H1 (cell line): ENCODE measurements around the gene CA5A.

Experiments used
- CTCF ChIP-seq, 3 experiments: IDR thresholded peaks; 1 replicate in 2 of 3; 2 replicates in 1 of 3; pipeline versions ENCODE4 v1.5.1 to v1.6.1; 2011; ENCODE audit warnings: low read length in 3 of 3, mild to moderate bottlenecking in 3 of 3, inconsistent platforms in 2 of 3, low read depth in 1 of 3, moderate library complexity in 1 of 3; ENCODE audit not compliant: insufficient read depth in 1 of 3; ENCODE audit errors: control extremely low read depth in 1 of 3
- KDM1A ChIP-seq: fragments of 200-600, 300-600 bp; sonication (generic); IDR thresholded peaks from 2 replicates; pipeline ENCODE4 v1.7.1; 2016; ENCODE audit warnings: mild to moderate bottlenecking, low read length, borderline replicate concordance

GRCh38 chr16:87949071-87949744 lies 12.9 kb upstream of the CA5A start:
- TF ChIP-seq KDM1A (no peak), CTCF (IDR thresholded peaks at IDR 0.05; ENCODE audit: control extremely low read depth in 1 of 3, insufficient read depth in 1 of 3, low read depth in 1 of 3, low read length in 3 of 3) (no peak)
